HG03342 (cell line): ENCODE data around the gene NPDC1.

Experiments
- ATAC-seq: cut with Tn5 transposase; IDR thresholded peaks from one replicate; pipeline ENCODE4 v1.9.1; 2021; ENCODE audit warnings: mild to moderate bottlenecking, moderate library complexity; ENCODE audit not compliant: unreplicated experiment

Gene NPDC1, protein sequence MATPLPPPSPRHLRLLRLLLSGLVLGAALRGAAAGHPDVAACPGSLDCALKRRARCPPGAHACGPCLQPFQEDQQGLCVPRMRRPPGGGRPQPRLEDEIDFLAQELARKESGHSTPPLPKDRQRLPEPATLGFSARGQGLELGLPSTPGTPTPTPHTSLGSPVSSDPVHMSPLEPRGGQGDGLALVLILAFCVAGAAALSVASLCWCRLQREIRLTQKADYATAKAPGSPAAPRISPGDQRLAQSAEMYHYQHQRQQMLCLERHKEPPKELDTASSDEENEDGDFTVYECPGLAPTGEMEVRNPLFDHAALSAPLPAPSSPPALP

DNA sequence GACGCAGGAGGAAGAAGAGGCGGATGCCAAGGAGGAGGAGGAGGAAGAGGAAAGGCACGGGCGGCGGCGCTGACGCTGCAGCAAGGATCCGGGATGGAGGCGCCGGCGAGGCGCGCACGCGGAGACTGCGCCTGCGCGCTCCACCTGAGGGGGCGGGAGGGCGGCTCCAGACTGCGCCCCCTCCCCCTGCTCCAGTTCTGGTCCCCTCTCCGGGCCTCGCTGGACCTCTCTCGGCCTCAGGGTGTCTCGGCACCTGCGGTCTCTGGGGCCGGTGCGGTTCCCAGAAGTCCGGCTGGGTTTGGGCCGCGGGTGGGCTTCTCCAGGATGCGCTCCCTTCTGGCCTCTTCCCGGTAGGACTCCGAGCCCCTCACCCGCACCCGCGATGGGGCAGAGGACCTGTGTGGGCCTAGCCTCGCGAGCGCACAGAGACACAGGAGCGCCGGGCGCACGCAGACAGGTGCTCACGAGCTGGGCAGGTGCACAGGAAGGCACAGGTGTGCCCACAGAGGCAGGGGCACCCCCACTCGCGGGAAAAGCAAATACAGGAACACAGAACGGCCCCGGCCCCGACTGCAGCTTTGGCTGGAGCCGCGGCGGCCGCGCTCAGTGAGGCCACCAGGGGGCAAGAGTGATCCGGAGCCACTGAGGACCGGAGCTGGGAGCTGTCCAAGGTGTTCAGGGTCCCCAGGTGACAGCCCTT, at the start of gene NPDC1:
Gene NPDC1, minus strand, starts transcription at position 90 of the 700 bp plus-strand sequence. CDS start 188 bp downstream, outside the sequence.
- ATAC-seq: no peak

DNA sequence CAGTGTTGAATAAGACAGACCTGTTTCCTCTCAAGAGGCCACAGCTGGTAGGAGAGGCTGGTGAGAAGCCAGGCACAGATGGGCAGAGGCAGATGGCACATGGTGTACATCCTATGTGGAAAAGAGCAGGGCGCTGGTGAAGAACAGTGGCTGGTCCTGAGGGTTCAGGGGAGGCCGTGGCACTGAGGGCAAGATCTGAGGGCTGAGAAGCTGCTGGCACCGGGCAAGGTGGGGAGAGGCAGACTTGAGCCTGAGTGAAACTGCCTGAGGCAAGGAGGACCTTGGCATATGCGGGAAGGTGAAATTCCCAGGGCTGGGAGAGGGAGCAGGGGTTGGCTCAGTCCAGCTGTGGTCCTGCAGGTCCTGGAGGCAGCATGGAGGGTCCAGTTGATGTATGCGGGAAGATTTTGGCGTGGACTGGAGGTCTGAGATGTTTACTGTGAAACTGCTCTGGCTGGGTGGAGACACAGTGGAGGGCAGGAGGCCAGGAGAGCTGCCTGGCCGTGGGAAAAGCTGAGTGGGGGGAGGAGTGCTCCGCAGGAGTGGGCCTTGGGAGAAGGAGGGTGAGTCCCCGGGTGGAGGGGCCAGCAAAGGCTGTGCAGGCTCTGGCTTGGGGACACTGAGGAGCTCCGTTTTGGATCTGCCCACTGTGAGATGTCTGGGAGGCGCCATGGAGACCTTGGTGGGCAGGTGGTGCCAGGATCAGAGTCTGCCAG, 43.4 kb upstream of the NPDC1 start:
- ATAC-seq: no peak

DNA sequence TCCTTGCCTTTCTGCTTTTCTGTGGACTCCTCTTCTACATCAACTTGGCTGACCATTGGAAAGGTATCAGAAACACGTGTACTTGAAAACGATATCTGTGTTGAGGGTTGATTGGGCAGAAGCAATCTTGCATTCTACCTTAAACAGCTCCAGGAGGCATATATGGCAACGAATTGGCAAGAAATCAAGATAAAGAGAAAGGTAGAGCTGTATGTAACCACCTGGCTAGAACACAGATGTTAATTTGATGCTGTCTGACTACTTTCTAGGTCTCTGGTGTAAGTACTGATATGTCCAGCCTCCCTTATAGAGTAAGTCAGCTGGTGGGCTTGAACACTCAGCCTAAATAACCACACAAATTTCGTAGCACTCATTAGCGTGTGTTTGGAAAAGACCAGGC, 42.1 kb upstream of the NPDC1 start:
- ATAC-seq: no peak

DNA sequence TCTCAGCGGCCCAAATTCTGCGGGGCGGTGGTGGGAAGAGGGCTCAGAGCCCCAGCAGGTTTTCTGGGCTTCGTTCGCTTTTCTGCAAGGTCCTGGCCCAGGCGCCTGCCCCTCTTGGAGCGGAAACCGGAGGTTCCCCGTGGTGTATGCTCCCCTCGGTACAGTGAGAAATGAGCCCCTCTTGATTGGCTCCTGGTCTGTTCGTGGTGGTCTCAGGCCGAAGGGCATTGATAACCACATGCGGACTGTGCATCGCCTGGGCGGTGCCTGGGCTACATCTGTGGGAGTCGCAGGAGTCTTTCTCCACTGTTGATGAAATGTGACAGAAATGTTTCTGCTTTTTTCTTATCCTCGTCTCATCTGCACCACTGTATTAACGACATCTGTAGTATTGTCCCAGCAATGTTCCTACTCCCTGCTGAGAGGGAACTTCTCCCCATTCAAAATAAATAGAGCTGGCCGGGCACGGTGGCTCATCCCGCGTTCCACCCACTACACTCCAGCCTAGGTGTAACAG, 41.5 kb upstream of the NPDC1 start:
- no peak for ATAC-seq

DNA sequence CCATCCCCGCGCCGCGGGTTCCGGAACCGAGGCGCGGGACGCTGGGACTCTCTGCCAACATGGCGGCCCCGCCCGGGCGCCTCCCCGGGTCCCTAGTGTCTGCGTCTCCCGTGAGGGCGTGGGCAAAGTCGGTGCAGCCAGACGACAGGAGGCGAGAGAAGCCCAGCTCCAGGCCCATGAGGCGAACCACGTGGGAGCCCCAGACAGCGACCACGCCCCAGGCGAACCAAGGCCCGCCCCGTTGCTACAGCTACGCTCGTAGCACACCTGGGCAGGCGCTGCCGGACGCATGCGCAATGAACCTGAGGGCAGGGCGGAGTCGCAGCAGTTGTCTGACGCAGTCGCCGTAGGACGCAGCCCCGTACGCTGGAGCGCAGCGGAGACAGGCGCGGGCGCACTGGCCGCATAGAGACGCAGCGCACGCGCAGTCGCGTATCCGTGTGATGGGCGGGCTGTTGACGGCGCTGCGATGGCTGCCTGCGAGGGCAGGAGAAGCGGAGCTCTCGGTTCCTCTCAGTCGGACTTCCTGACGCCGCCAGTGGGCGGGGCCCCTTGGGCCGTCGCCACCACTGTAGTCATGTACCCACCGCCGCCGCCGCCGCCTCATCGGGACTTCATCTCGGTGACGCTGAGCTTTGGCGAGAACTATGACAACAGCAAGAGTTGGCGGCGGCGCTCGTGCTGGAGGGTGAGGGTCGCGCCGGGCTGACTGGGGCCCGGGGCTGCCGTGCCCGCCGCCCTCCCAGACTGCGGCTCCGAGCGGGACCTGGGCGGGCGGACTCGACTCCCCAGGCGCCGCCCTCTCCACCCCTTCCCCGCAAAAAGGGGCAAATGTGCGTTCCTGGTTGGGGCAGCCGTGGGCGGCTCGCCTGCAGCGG, 40.8 kb upstream of the NPDC1 start, which contains the start of gene MAN1B1:
Gene MAN1B1, plus strand, starts transcription at position 455 of the 878 bp plus-strand sequence. Its CDS starts 15 bp downstream, at position 470.
- ATAC-seq: peak; percentile 67

DNA sequence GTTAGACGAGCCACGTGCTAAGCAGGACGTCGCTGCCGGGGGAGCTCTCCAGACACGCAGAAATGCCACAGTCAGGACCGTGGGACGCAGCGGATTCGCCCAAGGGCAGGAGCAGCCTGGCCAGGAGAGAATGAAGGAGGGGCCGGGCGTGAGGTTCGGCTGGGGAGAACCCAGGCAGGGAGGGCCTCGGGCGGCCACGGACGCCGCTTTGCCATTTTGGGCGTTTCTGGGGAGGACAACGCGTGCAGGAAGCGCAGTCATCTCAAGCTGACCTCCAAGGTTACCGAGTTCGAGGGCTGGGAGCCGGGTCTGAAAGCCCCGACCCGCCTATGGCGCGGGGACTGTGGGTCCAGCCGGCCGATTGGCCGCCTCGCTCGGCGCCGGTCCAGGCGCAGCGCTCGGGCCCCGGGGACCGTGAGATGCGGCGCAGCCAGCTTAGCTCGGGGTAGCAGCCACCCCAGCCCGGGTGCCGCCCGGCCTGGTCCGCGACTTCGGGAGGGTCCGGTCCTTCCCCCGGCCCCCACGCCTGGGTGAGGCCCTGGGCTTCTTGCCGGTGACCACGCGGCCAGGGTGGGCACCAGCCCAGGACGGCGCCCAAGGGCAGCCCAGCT, 40.0 kb upstream of the NPDC1 start:
- ATAC-seq: peak; percentile 8

DNA sequence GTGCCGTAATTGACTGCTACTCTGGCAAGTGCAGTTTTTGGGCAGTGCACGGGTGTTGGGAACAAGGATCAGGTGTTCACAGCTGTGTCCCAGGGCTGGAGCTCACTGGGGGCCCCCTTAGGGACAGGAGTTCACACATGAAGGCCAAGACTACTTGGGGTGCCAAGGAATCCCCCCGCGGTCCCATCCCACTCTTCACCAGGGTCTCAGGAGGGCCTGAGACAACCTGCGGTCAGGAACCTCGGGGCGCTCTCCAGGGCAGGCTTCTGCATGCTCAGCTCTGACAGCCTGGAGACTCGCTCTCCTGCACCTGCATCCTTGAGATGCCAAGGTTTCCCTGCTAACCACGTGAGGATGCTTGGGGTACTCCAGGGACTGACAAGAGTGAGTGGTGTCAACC, 38.5 kb upstream of the NPDC1 start:
- no peak for ATAC-seq

DNA sequence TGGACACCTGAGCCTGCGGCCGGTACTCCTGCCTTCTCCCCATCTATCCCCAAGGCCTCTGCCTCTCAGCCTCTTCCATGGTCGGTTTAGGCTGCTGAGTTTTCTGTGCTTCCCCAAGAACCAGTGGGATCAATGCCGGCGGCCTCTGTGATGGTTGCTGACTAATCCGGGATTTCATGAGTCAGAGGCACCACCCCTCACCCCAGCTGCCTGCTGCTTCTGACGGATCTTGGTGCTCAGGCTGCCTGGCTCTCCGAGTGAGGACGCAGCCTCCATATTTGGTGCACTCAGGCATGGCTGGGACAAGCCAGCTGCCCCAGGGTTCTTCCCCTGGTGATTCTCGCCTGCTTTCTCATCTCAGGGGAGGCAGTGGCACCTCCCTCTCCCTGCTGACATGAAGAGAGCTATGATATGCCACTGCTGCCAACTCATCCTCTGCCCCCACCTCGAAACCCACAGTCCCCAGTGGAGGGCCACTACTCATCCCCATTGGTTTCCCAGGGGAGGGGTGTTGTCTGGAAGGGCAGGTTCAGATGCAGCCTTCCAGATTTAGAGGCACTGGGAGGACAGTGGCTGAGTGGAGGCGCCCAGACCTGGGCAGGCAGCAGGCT, 37.5 kb upstream of the NPDC1 start:
- ATAC-seq: no peak

DNA sequence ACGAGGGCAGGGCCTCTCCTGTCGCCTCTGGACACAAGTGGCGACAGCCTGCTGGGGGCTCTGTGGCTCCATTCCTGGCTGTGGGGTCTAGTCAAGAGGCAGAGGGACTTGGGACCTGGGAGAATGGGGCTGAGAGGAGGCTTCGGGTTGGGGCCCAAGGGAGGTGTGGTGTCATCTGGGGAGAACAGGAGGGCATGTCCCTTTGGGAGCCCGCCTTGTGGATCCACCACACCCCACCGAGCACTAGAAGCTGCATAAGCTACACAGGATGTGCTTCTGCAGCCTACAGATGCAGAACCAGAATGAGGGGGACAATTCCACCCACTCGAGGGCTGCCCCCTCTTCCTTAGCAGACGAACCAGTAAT, 36.9 kb upstream of the NPDC1 start:
- no peak for ATAC-seq

DNA sequence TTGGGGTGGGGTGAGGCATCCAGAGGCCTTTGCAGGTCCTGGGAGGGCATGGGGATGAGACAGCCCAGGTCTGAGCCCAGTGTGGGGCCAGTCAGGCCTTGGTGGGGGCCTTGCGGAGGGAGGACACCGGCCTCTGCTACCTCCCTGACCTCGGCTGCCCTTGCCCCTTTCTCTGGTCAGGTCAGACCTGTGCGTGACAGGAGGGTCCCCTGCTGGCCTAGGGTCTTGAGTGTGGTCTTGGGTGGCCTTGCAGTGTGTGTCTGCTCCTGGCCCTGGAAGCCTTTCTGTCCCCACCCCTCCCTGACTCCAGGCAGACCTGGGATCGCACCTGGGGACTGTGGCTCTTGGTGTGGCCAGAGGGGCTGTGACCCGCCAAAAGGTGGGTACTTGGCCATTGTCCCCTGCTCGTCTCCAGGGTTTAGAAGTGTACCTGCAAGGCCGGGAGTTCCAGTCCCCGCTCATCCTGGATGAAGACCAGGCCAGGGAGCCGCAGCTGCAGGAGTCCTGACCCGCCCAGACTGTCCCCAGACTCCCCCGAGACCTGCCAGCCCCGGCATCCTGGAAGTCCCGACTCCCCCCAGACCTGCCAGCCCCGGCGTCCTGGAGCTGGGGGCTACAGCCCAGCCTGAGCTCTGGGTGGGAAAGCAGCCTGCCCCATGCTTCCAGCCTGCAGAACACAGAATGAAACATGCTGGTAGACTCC, 36.4 kb upstream of the NPDC1 start:
- ATAC-seq: no peak

DNA sequence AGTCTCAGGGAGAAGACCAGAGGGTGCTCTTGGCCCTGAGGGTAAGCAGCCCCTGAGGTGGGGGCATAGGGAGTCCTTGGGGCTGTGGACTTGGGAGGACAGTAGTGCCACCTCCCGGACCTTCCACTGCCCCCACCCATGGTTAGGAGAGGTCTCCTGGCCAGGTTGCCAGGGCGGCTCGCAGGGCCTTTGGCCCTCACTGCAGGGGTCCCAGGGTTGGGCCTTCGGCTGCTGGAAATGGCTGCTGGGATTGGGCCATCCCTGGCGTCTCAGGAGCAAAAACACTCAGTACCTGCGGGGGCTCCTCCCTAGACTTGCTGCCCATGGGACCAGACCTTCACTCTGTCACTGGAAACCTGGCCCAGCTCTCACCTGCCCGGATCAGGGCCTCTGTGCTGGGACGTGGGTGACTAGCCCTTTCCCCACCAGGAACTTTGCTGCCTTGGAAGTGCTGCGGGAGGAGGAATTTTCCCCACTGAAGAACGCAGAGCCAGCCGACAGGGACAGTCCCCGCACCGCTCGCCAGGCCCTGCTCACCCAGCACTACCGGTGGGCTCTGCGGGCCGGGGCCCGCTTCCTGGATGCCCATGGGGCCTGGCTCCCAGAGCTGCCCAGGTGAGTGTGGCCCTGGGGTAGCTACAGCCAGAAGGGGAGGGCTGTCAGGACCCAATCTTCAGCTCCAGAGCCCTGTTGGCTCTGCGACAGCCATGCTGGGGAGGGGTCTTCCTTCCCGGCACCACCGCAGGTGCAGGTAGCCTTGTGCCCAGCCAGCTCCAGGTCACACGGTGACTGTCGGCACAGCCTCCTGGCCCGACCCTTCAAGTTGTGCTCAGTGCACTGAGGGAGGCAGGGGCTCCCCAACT, 34.5 kb upstream of the NPDC1 start:
- ATAC-seq: no peak

DNA sequence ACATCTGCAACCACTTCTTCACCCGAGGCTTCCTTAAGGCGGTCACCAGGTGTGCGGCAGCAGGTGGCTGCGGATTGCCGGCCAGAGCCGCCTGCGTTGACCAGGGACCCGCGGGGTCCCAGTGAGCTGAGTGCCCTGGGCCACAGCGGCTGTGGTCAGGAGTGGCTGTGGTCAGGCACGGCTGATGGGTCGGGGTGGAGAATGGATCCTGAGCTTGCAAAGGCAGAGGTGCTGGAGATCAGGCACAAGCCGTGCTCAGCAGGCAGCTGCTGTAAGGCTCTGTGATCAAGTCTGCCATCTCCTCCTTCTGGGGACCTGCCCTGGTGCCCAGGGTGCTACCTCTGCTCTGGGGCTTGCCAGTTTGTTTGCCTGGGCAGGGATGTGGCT, 33.4 kb upstream of the NPDC1 start:
- ATAC-seq: no peak

DNA sequence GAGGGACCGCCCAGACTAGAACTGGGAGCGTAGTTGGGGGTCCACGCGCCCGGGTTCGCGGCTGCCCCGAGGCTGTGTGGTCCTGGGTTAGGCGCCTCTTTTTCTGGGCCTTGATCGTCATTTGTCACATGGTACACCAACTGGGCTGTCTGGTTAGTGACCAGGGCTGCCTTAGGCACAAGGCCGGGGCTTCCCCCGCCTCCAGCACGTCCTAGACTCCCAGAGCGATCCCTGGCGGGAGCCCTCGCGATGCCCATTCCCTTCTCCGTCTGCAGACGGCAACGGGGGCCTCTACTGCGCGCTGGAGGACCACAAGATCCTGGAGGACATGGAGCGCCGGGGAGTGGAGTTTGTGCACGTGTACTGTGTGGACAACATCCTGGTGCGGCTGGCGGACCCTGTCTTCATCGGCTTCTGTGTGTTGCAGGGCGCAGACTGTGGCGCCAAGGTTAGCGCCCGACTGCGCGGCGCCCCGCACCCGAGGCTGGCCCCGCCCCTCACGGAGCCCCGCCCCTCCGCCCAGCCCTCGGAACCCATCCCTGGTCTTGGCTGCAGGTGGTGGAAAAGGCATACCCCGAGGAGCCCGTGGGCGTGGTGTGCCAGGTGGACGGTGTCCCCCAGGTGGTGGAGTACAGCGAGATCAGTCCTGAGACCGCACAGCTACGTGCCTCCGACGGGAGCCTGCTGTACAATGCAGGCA, 32.9 kb upstream of the NPDC1 start:
- ATAC-seq: no peak

DNA sequence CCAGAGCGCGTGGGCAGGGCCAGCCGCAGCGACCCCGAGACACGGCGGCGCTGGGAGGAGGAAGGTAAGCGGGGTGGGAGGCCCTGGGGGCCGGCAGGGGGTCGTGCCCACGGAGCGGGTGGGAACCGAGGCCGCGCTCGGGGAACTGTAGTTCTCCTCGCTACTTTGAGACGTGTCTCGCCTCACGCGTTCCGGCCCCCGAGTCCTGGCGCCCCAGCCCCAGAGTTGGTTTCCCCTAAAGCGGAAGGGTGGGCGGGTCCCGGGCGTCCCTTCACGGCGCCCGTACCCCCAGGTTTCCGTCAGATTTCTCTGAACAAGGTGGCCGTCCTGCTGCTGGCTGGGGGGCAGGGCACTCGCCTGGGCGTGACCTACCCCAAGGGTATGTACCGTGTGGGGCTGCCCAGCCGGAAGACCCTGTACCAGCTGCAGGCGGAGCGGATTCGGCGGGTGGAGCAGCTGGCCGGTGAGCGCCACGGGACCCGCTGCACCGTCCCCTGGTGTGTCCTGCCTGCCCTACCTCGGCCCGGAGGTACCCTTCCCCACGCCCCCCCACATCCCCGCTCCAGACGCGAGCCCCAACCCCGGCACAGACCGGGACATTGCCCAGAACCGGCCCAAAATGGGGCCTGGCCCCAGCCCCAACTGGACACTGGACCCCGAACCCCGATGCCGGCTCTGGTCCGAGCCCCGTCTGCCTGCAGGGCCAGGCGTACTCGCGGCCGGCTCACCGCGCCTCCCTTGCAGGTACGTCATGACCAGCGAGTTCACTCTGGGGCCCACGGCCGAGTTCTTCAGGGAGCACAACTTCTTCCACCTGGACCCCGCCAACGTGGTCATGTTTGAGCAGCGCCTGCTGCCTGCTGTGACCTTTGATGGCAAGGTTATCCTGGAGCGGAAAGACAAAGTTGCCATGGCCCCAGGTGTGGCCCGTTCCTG, 32.0 kb upstream of the NPDC1 start:
- peak; percentile 27 for ATAC-seq

DNA sequence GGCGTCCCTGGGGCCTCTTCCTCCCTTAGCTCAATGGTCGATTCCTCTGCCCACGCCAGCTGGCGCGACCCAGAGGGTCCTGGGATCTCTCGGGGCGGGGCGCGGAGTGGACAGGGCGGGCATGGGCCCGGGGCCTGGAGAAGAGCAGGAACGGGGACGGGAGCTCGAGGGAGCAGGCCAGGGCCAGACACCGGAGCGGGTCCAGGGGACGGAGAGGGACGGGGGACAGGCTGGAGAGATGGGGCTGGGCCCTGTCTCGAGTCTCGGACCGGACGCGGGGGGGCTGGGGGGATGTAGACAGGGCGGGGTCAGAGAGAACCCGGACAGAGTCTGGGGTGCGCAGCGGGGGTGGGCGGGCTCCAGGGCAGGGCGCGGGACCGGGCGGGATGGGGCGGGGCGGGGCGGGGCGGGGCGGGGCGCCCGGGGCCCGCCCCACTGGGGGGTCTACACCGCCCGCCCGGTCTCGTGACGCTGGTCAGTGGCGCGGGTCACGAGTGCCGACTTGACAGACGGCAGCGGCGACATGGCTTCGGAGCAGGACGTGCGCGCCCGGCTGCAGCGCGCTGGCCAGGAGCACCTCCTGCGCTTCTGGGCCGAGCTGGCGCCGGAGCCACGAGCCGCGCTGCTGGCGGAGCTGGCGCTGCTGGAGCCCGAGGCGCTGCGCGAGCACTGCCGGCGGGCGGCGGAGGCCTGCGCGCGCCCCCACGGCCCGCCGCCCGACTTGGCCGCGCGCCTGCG, 31.2 kb upstream of the NPDC1 start, which contains the start of gene UAP1L1:
Gene UAP1L1, plus strand, starts transcription at position 508 of the 738 bp plus-strand sequence. Its CDS starts 16 bp downstream, at position 524.
- ATAC-seq: peak; percentile 45

DNA sequence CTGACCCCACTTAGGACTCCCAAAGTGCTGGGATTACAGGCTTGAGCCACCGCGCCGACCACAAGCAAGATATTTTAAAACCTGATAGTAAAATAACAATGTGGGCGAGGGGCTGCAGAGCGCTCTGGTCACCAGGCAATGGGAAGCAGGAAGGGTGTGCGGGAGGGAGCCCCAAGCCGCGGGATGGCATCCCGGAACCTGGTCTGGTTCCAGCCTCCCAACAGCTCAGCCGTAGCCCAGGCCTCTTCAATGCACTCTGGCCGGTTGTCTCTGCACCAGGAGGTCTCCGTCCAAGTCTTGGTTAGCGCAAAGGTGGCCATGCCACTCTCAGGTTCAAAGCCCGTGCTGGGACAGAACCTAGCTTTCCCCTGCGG, 30.6 kb upstream of the NPDC1 start:
- no peak for ATAC-seq
